Stimulated activated CD4-positive, alpha-beta T cell treated with anti-CD3 and anti-CD28 coated beads, Interleukin-15, amount 100 ng/mL, for 24 hours (primary cell): Measurements from ENCODE around the gene SOBP.
"Not testable (repeated sequence)": the region's sequence is repeated elsewhere in the genome, so short reads cannot be mapped to it uniquely, and the experiment has no call there.

ENCODE experiments used
- DNase-seq: peaks from one replicate; pipeline ENCODE4 v3.0.0-alpha.2; 2020

The SOBP gene

GRCh38 chr6:107488875-107489635 lies 862 bp upstream of the SOBP start:
- DNase-seq, result peak; percentile 41

- no peak for DNase-seq
Observed at GRCh38 chr6:107490566-107491137, 735 bp downstream of the SOBP start.

GRCh38 chr6:107491138-107491609 lies 1.3 kb downstream of the SOBP start:
- peak; percentile 14 for DNase-seq

GRCh38 chr6:107491760-107492660 lies 2.1 kb downstream of the SOBP start:
- DNase-seq, result no peak

GRCh38 chr6:107493158-107494057 lies 3.5 kb downstream of the SOBP start:
- DNase-seq, result no peak

- no peak for DNase-seq
Observed at GRCh38 chr6:107495196-107495643, 5.3 kb downstream of the SOBP start.

GRCh38 chr6:107495971-107496370 lies 6.1 kb downstream of the SOBP start:
- no peak for DNase-seq

- no peak for DNase-seq
Observed at GRCh38 chr6:107496892-107497684, 7.2 kb downstream of the SOBP start.

GRCh38 chr6:107504270-107505026 lies 14.5 kb downstream of the SOBP start:
- no peak for DNase-seq

- no peak for DNase-seq
Observed at GRCh38 chr6:107506145-107506544, 16.2 kb downstream of the SOBP start.

- no peak for DNase-seq
Observed at GRCh38 chr6:107509506-107509905, 19.6 kb downstream of the SOBP start.

GRCh38 chr6:107510108-107510507 lies 20.2 kb downstream of the SOBP start:
- DNase-seq, result no peak

- DNase-seq, result no peak
Observed at GRCh38 chr6:107511511-107511993, 21.6 kb downstream of the SOBP start.

- DNase-seq, result no peak
Observed at GRCh38 chr6:107513214-107513613, 23.3 kb downstream of the SOBP start.

- DNase-seq, result no peak
Observed at GRCh38 chr6:107515955-107516354, 26.0 kb downstream of the SOBP start.

GRCh38 chr6:107517274-107517673 lies 27.4 kb downstream of the SOBP start:
- DNase-seq, result no peak

- not testable (repeated sequence) for DNase-seq
Observed at GRCh38 chr6:107519224-107519623, 29.3 kb downstream of the SOBP start.

- not testable (repeated sequence) for DNase-seq
Observed at GRCh38 chr6:107520706-107521105, 30.8 kb downstream of the SOBP start.

- DNase-seq, result no peak
Observed at GRCh38 chr6:107523054-107523791, 33.3 kb downstream of the SOBP start.

- DNase-seq, result no peak
Observed at GRCh38 chr6:107523794-107524193, 33.9 kb downstream of the SOBP start.
